HepG2 (cell line): ENCODE measurements around the gene ZCCHC10. TPM values are rescaled to one million over a fixed set of nuclear protein-coding genes. Genes with fewer than 3 reads are reported as not detected.

ENCODE experiments used
- AFF4 ChIP-seq: sonication (generic); formaldehyde crosslinking; IDR thresholded peaks from 2 replicates; pipeline ENCODE4 v1.4.0; 2020; ENCODE audit warnings: missing genetic modification reagents
- CBX5 ChIP-seq: sonication (generic); formaldehyde crosslinking; IDR thresholded peaks from 2 replicates; pipeline ENCODE4 v1.4.0; 2020; ENCODE audit warnings: missing genetic modification reagents, borderline replicate concordance
- EP300 ChIP-seq, 3 experiments: sonication (generic) in 1 of 3; formaldehyde crosslinking in 1 of 3; IDR thresholded peaks; 2 replicates each; pipeline versions ENCODE4 v1.5.1 to v1.6.1; 2011 to 2020; ENCODE audit warnings: low read depth in 2 of 3, low read length in 2 of 3, borderline replicate concordance in 1 of 3, improper control_type of control experiment in 1 of 3, mild to moderate bottlenecking in 1 of 3, missing genetic modification reagents in 1 of 3, moderate library complexity in 1 of 3
- FOXP1 ChIP-seq, 2 experiments: fragments of 450-650 bp in 1 of 2; IDR thresholded peaks; 2 replicates each; pipeline ENCODE4 v1.6.1; 2017 to 2018; ENCODE audit warnings: antibody characterized with exemption in 1 of 2
- MLLT10 ChIP-seq: sonication (generic); formaldehyde crosslinking; IDR thresholded peaks from 2 replicates; pipeline ENCODE4 v1.4.0; 2020; ENCODE audit warnings: missing genetic modification reagents
- PLSCR1 ChIP-seq: sonication (generic); formaldehyde crosslinking; IDR thresholded peaks from 2 replicates; pipeline ENCODE4 v1.5.0; 2020; ENCODE audit warnings: missing genetic modification reagents, mild to moderate bottlenecking, borderline replicate concordance
- RFX5 ChIP-seq: IDR thresholded peaks from 2 replicates; pipeline ENCODE4 v1.6.1; 2011; ENCODE audit warnings: low read depth, low read length, improper control_type of control experiment
- RNF2 ChIP-seq: fragments of 450-650 bp; conservative IDR thresholded peaks from 2 replicates; pipeline ENCODE4 v1.6.1; 2016; ENCODE audit warnings: low read depth
- RNF219 ChIP-seq: sonication (generic); formaldehyde crosslinking; IDR thresholded peaks from 2 replicates; pipeline ENCODE4 v1.5.0; 2020; ENCODE audit warnings: mild to moderate bottlenecking, missing genetic modification reagents
- SP5 ChIP-seq: IDR thresholded peaks from 2 replicates; pipeline ENCODE4 v1.6.1; 2016; ENCODE audit warnings: low read depth, borderline replicate concordance
- SRSF9 ChIP-seq: fragments of 200-400 bp; formaldehyde crosslinking; IDR thresholded peaks from 2 replicates; pipeline ENCODE4 v1.6.1; 2018; ENCODE audit warnings: borderline replicate concordance, mild to moderate bottlenecking, low read depth, low read length; ENCODE audit not compliant: insufficient read depth, poor library complexity, severe bottlenecking
- ZNF143 ChIP-seq: sonication (generic); formaldehyde crosslinking; IDR thresholded peaks from 2 replicates; pipeline ENCODE4 v1.4.0; 2020; ENCODE audit warnings: missing genetic modification reagents
- ZNF253 ChIP-seq: sonication (generic); formaldehyde crosslinking; IDR thresholded peaks from 2 replicates; pipeline ENCODE4 v1.8.0; 2022; ENCODE audit warnings: mild to moderate bottlenecking, missing genetic modification reagents, borderline replicate concordance
- ZNF589 ChIP-seq: sonication (generic); formaldehyde crosslinking; conservative IDR thresholded peaks from 2 replicates; pipeline ENCODE4 v1.8.0; 2022; ENCODE audit warnings: mild to moderate bottlenecking, moderate library complexity, missing genetic modification reagents
- ZNF720 ChIP-seq: sonication (generic); formaldehyde crosslinking; IDR thresholded peaks from 2 replicates; pipeline ENCODE4 v1.4.0; 2020; ENCODE audit warnings: missing genetic modification reagents
- polyA plus RNA-seq, 8 experiments: library from polyadenylated mRNA; depleted of rRNA in 3 of 8; stranded (reverse) in 7 of 8; unstranded in 1 of 8; fragments of >200 nt; fragmentation: Illumina TruSeq in 4 of 8; extraction: Trizol in 4 of 8; gene quantifications; 2 replicates each; pipeline versions ENCODE4 v1.2.1 to v1.2.3, GENCODE V29; 2011 to 2016; ENCODE audit warnings: low read depth in 4 of 8, missing spikeins in 1 of 8, mixed read lengths in 1 of 8; ENCODE audit not compliant: insufficient read depth in 1 of 8
- total RNA-seq, 5 experiments: library from RNA; depleted of rRNA; stranded (reverse); fragments of >200 nt; fragmentation: Illumina TruSeq; extraction: Trizol; gene quantifications; 2 replicates each; pipeline ENCODE4 v1.2.3, GENCODE V29; 2016; ENCODE audit warnings: low read depth in 1 of 5
- TF ChIP-seq, protein P1 (sequence below): sonication (generic); formaldehyde crosslinking; IDR thresholded peaks from 2 replicates; pipeline ENCODE4 v1.8.0; 2022; ENCODE audit warnings: mild to moderate bottlenecking, missing genetic modification reagents, moderate library complexity
- TF ChIP-seq, protein P2 (sequence below): sonication (generic); formaldehyde crosslinking; IDR thresholded peaks from 2 replicates; pipeline ENCODE4 v1.5.0; 2020; ENCODE audit warnings: missing genetic modification reagents
- TF ChIP-seq, protein P3 (sequence below): sonication (generic); formaldehyde crosslinking; IDR thresholded peaks from 2 replicates; pipeline ENCODE4 v1.8.0; 2022; ENCODE audit warnings: missing genetic modification reagents, mild to moderate bottlenecking, inconsistent platforms, borderline replicate concordance

ZCCHC10 gene
- total and polyA plus RNA-seq, 2 of the 13 experiments (the other 11 are each of a cell fraction or from before 2014, with no cell fraction given): 40.7 to 48.2 TPM

DNA sequence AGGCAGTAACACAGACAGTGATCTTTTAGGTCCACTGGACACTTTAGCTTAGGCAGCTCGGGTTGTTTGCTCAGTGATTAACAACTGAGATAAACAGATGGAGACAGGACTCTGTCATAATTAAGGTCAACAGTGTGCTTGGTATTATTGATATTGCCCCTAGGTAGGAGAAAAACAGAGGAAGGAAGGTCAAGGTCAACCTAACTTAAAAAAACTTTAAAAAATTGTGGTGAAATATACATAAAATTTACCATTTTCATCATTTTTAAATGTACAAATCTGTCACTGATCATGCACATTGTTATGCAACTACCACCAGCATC, 23.3 kb upstream of the ZCCHC10 start (continued):
- TF ChIP-seq PLSCR1 (CRISPR knock-in tag): no peak
- TF ChIP-seq, protein P1, sequence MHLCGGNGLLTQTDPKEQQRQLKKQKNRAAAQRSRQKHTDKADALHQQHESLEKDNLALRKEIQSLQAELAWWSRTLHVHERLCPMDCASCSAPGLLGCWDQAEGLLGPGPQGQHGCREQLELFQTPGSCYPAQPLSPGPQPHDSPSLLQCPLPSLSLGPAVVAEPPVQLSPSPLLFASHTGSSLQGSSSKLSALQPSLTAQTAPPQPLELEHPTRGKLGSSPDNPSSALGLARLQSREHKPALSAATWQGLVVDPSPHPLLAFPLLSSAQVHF: no peak
- no peak for TF ChIP-seq CBX5 (CRISPR knock-in tag)
- TF ChIP-seq ZNF589 (CRISPR knock-in tag): no peak
- no peak for TF ChIP-seq RNF2
- no peak for TF ChIP-seq MLLT10 (CRISPR knock-in tag)
- no peak for TF ChIP-seq ZNF253 (CRISPR knock-in tag)
- TF ChIP-seq, protein P2, sequence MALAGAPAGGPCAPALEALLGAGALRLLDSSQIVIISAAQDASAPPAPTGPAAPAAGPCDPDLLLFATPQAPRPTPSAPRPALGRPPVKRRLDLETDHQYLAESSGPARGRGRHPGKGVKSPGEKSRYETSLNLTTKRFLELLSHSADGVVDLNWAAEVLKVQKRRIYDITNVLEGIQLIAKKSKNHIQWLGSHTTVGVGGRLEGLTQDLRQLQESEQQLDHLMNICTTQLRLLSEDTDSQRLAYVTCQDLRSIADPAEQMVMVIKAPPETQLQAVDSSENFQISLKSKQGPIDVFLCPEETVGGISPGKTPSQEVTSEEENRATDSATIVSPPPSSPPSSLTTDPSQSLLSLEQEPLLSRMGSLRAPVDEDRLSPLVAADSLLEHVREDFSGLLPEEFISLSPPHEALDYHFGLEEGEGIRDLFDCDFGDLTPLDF (CRISPR knock-in tag): no peak
- TF ChIP-seq ZNF720: no peak
- peak in 1 of 2 experiments; percentile 91; a peak in 2 of 4 replicates for TF ChIP-seq EP300 (IDR thresholded peaks at IDR 0.05; ENCODE audit: low read depth in 2 of 2, low read length in 2 of 2)
- TF ChIP-seq EP300 (CRISPR knock-in tag; IDR thresholded peaks at IDR 0.05; ENCODE audit: borderline replicate concordance): peak; percentile 84; the same call in 1 of the 2 replicates
- no peak for TF ChIP-seq ZNF143 (CRISPR knock-in tag)
- no peak for TF ChIP-seq RFX5
- peak; percentile 49; the same call in 1 of the 2 replicates for TF ChIP-seq SP5
- no peak for TF ChIP-seq RNF219
- TF ChIP-seq FOXP1 (IDR thresholded peaks at IDR 0.05): peak; percentile 76
- TF ChIP-seq FOXP1 (CRISPR knock-in tag; IDR thresholded peaks at IDR 0.05): peak; percentile 84
- TF ChIP-seq, protein P3, sequence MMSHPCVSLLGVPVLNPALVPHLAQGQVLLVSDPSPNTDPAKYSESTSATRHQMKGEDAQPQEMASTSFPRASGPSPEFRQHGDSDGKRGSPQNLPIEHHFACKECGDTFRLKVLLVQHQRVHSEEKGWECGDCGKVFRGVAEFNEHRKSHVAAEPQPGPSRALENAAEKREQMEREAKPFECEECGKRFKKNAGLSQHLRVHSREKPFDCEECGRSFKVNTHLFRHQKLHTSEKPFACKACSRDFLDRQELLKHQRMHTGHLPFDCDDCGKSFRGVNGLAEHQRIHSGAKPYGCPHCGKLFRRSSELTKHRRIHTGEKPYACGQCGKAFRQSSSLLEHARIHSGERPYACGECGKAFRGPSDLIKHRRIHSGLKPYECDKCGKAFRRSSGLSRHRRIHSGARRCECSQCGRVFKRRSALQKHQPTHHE: no peak
- no peak for TF ChIP-seq SRSF9
- no peak for TF ChIP-seq AFF4 (CRISPR knock-in tag)
